ENCODE data around the gene RNU6-9. TPM values are rescaled to one million over a fixed set of nuclear protein-coding genes. Genes with fewer than 3 reads are reported as not detected.

RNU6-9 gene
- total RNA-seq, 2 experiments from 2014 or later = not detected

DNA sequence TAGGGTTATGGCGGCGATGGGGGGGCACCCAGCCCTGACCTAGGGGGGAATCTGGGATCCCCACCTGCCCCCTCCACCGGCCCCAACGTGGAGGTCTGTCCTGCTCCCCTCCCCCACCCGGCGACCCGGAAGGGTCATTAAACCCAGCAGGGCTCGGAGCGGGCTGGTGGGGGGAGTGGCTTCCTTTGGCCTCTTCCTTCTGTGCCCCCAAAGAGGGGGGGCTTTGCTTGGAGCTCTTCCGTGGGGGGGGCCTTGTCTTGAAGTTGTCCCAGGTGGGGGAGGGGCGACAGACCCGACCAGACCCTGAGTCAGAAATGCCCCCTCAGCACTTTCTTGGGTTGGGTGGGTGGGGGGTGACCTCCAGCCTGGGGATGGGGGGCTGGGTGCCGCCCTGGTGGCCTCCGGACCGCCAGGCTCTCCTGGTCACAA, 34.1 kb downstream of the RNU6-9 start:
- CTCF ChIA-PET = interaction anchor here (1.2 kb wide), 1 partner anchor 64 kb away, joined by 3 read pairs; no protein-coding TSS in a partner anchor
- intact Hi-C loops (cut with DNase I, micrococcal nuclease) = loop anchor here in 1 of 2 experiments (5.0 kb wide), 1 partner anchor 265 kb away; no protein-coding TSS in a partner anchor
- peak overlapping the region; percentile 83 for H3K4me3 ChIP-seq (ENCODE audit: low read length)
- ATAC-seq (ENCODE audit: poor library complexity) = no peak
- POLR2A ChIA-PET = interaction anchor here (0.7 kb wide), 1 partner anchor 50 kb away, joined by 3 read pairs; no protein-coding TSS in a partner anchor
- no peaks in the 10 kb centered on the region for H3K27me3 ChIP-seq (ENCODE audit: control insufficient read depth in 1 of 2, insufficient read depth in 2 of 2, low read length in 2 of 2)
- Mint-ChIP-seq H3K27me3 (no peaks in the 10 kb centered on the region), H3K36me3 (ENCODE audit: low read depth) (no peaks in the 10 kb centered on the region), H3K4me3 (peak overlapping the region; percentile 48), H3K9me3 (no peaks in the 10 kb centered on the region), H3K27ac (no peak overlapping the region), H3K4me1 (ENCODE audit: low read depth) (peaks cover 4% of the 10 kb centered on the region)
- H3K27ac ChIP-seq (ENCODE audit: low read depth in 1 of 2, low read length in 2 of 2) = no peak overlapping the region
- TF ChIP-seq, protein P1, sequence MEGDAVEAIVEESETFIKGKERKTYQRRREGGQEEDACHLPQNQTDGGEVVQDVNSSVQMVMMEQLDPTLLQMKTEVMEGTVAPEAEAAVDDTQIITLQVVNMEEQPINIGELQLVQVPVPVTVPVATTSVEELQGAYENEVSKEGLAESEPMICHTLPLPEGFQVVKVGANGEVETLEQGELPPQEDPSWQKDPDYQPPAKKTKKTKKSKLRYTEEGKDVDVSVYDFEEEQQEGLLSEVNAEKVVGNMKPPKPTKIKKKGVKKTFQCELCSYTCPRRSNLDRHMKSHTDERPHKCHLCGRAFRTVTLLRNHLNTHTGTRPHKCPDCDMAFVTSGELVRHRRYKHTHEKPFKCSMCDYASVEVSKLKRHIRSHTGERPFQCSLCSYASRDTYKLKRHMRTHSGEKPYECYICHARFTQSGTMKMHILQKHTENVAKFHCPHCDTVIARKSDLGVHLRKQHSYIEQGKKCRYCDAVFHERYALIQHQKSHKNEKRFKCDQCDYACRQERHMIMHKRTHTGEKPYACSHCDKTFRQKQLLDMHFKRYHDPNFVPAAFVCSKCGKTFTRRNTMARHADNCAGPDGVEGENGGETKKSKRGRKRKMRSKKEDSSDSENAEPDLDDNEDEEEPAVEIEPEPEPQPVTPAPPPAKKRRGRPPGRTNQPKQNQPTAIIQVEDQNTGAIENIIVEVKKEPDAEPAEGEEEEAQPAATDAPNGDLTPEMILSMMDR (IDR thresholded peaks at IDR 0.05) = no peak
- H3K4me1 ChIP-seq (ENCODE audit: insufficient read depth, low read length) = peaks cover 41% of the 10 kb centered on the region
- peak in 1 of 14 experiments; percentile 49 for DNase-seq
- no peaks in the 10 kb centered on the region for H3K9me3 ChIP-seq (ENCODE audit: control insufficient read depth in 1 of 2, insufficient read depth in 1 of 2, low read length in 2 of 2)
- H3K36me3 ChIP-seq (ENCODE audit: insufficient read depth, low read length) = no peaks in the 10 kb centered on the region

DNA sequence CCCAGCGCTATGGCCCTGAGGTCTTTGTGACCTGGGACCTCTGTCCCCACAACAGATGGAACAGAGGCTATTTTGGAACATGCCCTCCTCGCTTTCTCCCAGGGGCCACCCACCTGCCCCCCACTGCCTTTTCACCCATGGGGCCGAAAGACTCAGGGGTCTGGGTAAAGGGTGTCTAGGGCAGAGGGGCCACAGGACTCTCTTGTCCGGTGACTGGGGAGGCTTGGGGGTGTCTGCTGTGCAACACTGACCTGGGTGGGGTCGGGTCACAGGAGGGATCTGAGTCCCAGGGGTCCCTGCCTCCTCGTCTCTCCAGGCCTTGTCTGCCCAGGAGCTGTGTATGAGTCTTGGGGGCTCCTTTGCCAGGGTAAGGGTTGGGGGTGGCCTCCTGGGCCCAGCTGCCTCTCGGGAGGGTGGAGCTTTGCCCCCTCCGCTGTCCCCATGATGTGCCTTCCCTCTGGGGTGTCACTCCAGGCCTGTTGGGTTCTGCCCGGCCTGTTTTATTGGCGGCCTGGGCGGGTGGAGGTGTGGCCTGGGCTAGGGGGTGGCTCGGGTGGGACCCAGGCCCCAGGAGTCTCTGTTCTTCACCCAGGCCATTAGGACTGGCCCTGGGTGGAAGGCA, 34.6 kb downstream of the RNU6-9 start:
- DNase-seq = no peak
- Histone ChIP-seq H3K9me3 (ENCODE audit: control insufficient read depth in 1 of 2, insufficient read depth in 1 of 2, low read length in 2 of 2) (no peaks in the 10 kb centered on the region), H3K4me3 (ENCODE audit: low read length) (no peak overlapping the region), H3K27ac (ENCODE audit: low read depth in 1 of 2, low read length in 2 of 2) (no peak overlapping the region), H3K27me3 (ENCODE audit: control insufficient read depth in 1 of 2, insufficient read depth in 2 of 2, low read length in 2 of 2) (no peaks in the 10 kb centered on the region), H3K4me1 (ENCODE audit: insufficient read depth, low read length) (peaks cover 46% of the 10 kb centered on the region), H3K36me3 (ENCODE audit: insufficient read depth, low read length) (no peaks in the 10 kb centered on the region)
- Mint-ChIP-seq H3K36me3 (ENCODE audit: low read depth) (no peaks in the 10 kb centered on the region), H3K4me1 (ENCODE audit: low read depth) (peaks cover 7% of the 10 kb centered on the region), H3K4me3 (peak overlapping the region; percentile 48), H3K9me3 (no peaks in the 10 kb centered on the region), H3K27me3 (no peaks in the 10 kb centered on the region), H3K27ac (no peak overlapping the region)
- intact Hi-C loops (cut with DNase I, micrococcal nuclease) = loop anchor here in 1 of 2 experiments (5.0 kb wide), 1 partner anchor 264 kb away; no protein-coding TSS in a partner anchor
- ChIA-PET CTCF (interaction anchor here (1.2 kb wide), 1 partner anchor 64 kb away, joined by 3 read pairs; no protein-coding TSS in a partner anchor), POLR2A (no interaction called here)
- no peak for ATAC-seq (ENCODE audit: poor library complexity)
- TF ChIP-seq, protein P1 (IDR thresholded peaks at IDR 0.05) = no peak

DNA sequence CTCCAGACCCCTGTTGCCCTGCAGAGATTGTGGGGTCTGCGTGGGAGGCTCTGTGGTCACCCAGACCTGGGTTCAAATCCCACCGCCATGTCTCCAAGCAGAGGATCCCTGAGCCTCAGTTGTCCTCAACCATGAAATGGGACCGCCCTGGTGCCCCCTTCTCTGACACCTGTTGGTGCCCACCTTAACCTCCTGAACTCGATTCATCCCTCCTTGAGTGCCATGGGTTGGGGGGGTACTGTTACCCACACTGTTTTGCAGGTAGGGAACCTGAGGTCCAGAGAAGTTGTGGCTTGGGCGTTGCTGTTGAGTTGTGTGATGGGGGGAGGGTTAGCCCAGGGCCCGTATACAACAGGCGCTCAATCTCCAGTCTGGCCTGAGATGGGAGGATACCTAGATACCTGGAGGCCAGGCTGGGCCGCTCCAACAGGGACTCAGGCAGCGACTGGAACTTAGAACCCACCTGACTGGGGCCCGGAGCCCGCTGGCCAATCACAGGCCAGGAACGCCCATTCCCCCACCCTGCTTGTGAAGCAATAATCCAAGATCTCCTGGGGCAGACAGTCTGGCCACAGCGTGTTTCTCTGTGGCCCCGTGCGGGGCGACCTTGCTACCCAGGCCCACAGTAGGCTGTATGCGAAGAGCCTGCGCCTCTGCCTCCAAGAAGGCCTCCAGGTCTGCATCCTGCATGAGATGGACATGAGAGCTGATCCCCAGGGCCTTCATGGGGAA, 35.4 kb downstream of the RNU6-9 start:
- no peaks in the 10 kb centered on the region for H3K27me3 ChIP-seq (ENCODE audit: control insufficient read depth in 1 of 2, insufficient read depth in 2 of 2, low read length in 2 of 2)
- ChIA-PET POLR2A (no interaction called here), CTCF (no interaction called here)
- intact Hi-C loops (cut with DNase I, micrococcal nuclease) = loop anchor here in 1 of 2 experiments (5.0 kb wide), 1 partner anchor 264 kb away; no protein-coding TSS in a partner anchor
- DNase-seq (no peak), ATAC-seq (ENCODE audit: poor library complexity) (no peak)
- no peaks in the 10 kb centered on the region for H3K36me3 ChIP-seq (ENCODE audit: insufficient read depth, low read length)
- Mint-ChIP-seq H3K27me3 (no peaks in the 10 kb centered on the region), H3K36me3 (ENCODE audit: low read depth) (no peaks in the 10 kb centered on the region), H3K4me1 (ENCODE audit: low read depth) (peaks cover 11% of the 10 kb centered on the region), H3K4me3 (peak overlapping the region; percentile 48), H3K27ac (no peak overlapping the region), H3K9me3 (no peaks in the 10 kb centered on the region)
- no peak overlapping the region for H3K4me3 ChIP-seq (ENCODE audit: low read length)
- H3K27ac ChIP-seq (ENCODE audit: low read depth in 1 of 2, low read length in 2 of 2) = no peak overlapping the region
- H3K9me3 ChIP-seq (ENCODE audit: control insufficient read depth in 1 of 2, insufficient read depth in 1 of 2, low read length in 2 of 2) = no peaks in the 10 kb centered on the region
- TF ChIP-seq, protein P1 (IDR thresholded peaks at IDR 0.05) = no peak
- H3K4me1 ChIP-seq (ENCODE audit: insufficient read depth, low read length) = peaks cover 53% of the 10 kb centered on the region
